Stimulated activated CD4-positive, alpha-beta T cell treated with anti-CD3 and anti-CD28 coated beads, Interleukin-15, amount 100 ng/mL, for 48 hours (primary cell): ENCODE results near the gene MARCHF2.

ENCODE experiments used
- DNase-seq, 2 donors: peaks; one replicate each; pipeline ENCODE4 v3.0.0-alpha.2; 2020; ENCODE audit warnings: low read depth in 2 of 2

The MARCHF2 gene

DNA sequence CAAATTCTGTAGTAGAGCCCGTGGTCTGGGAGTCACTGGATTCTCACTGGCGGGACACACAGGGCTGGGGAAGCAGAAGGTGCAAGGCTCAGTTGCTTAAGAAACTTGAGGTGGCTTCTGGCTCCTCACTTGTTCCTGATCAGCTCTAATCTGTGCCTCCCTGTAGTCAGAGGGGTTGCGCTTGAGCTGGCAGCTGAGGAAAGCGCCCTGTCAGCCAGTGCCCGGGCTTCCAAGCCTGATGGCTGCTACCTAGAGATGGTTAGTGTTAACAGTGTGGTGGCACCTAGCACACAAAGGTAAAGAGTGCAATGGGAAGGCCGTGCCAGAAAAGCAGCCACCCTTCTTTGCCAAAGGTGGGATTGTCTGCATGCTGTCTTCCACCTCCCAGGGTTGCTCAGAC, 40.5 kb downstream of the MARCHF2 start:
- no peak for DNase-seq

DNA sequence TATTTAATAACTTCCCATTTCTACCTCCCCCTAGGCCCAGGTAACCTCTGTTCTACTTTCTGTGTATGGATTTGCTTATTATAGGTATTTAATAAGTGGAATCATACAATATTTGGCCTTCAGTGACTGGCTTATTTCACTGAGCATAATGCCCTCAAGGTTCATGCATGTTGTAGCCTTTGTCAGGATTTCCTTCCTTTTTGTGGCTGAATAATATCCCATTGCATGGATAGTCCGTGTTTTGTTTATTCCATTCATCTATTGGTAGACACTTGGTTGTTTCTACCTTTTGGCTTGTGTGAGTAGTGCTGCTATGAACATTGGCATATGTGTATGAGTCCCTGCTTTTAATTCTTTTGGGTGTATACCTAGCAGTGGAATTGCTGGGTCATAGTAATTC, 41.1 kb downstream of the MARCHF2 start:
- DNase-seq: no peak

DNA sequence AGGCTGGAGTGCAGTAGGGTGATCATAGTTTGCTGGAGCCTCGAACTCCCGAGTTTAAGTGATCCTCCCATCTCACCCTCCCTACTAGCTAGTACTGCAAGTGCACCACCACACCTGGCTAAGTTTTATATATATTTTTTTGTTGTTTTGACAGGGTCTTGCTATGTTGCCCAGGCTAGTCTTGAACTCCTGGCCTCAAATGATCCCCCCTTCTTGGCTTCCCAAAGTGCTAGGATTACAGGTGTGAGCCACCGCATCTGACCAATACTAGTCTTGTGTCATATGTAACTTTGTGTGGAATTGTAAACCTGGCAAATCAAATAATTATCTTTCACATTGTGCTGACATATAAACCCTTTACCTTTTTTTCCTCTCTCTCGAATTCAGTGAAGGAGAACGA, 41.9 kb downstream of the MARCHF2 start:
- no peak for DNase-seq

DNA sequence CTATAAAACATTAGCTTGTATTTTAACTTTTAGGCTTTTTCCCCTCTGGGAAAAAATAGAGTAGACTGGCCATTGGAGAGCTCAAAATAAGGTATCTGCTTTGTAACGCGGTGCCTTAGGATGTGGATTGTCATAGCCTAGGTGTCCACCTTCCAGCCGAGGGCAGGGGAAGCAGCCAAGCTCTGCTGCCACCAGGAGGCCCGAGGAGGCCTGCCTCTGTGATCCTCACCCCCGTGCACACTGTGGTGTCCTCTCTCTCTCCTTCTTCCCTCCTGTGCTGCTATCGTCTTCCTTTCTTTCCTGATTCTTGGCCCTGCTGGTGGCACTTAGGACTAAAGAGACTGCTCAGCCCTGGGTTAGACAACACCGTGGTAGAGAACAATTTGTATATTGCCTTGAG, 43.0 kb downstream of the MARCHF2 start:
- DNase-seq: no peak

DNA sequence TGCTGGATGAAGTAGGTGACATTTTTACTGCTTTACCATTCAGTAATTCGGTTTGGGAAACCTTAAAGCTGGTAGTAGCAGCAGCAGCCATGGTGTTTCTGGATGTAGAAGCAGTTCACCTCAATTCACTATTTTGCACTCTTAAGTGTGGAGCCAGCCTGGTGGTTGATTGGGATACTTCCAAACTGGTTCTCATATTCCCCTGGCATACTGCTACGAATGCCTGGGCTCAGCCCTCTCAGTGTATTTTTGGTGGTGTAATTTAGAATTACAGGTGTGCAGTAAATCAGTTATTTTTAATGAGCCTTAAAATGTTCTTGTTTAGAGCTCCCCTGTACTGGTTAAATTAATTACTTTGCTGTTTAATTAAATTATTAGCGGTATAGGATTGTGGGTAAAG, 44.1 kb downstream of the MARCHF2 start:
- no peak for DNase-seq

DNA sequence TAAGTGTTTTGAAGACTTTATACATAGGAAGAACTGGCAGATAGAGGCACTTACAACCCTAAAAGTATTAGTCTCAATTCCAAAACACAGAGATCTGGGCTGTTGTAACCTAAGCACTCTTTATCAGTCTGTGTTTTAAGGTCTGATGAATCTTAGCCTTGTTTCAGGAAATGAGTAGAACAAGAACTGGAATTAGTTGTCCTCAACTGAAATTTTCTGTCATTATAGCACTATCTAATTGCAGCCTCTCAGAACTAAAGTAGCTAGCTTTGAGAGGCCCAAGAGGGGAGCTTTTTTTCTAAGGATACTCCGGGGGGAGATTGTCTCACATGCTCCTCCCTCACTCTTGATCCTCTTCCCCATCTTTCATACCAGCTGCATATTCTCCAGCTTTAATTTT, 44.7 kb downstream of the MARCHF2 start:
- DNase-seq: no peak

DNA sequence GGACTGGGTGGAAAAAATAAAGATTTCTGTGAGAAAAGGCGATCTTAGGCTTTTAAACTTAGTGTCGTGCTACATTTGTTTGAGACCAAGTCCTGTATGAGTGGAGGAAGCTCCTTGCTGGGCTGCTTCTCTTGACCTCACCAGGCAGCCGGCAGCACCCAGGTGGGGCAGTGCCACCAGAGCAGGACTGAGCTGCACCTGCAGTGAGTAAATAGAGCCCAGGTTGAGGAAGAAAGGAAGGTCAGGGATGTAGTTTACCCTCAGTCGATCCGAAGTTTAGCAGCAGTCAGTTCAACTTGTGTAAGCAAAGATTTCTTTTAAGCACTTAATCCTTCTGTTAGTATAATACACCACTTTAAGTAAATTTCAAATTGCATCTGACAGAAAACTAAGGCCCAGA, 45.3 kb downstream of the MARCHF2 start:
- no peak for DNase-seq

DNA sequence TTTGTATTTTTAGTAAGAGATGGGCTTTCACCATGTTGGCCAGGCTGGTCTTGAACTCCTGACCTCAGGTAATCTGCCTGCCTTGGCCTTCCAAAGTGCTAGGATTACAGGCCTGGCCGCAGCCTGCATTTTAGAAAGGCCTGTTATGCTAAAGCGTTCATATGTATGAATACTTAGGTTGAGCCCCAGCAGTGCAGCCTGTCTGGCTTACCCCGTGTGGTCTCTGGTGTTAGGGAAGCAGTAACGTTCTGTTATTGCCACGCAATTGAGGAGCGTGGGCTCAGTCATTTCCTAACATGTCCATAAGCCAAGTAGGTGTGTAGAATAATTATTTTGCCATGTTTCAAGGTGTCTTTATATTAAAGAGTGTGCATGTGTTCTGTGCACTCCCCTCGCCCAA, 46.0 kb downstream of the MARCHF2 start:
- no peak for DNase-seq

DNA sequence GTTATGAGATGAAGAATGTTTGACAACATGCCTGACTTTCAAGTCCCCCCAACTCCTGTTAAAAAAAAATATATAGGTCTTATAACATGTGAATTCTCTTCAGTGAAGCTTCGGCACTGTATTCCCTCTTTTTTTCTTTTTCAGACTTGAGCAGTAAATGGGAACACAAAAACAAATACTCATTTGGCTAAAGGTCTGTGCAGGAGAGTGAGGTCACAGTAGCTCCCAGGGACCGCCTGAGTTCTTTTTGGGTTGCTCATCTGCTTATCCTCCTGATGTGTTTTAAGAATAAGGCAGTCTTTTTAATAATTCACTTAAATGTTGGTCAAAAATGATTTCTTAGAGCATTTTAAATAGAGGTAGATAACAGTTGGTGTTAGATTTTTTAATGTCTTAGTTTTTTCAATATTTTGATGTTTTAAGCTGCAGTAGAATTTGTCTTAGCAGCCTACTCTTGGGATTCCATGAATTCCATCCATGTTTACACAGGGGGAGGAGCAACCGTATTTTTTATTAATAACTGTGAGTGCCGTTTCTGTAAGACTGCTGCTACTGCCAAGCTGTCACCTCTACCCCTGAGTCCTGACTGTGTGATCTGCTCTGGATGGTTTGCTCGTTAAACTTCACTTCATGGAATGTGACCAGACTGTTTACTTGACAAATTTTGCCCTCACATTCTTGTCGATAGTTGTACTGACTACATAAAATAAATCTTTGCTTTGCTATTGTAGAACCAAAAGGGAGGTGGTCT, 46.6 kb downstream of the MARCHF2 start:
- no peak for DNase-seq

DNA sequence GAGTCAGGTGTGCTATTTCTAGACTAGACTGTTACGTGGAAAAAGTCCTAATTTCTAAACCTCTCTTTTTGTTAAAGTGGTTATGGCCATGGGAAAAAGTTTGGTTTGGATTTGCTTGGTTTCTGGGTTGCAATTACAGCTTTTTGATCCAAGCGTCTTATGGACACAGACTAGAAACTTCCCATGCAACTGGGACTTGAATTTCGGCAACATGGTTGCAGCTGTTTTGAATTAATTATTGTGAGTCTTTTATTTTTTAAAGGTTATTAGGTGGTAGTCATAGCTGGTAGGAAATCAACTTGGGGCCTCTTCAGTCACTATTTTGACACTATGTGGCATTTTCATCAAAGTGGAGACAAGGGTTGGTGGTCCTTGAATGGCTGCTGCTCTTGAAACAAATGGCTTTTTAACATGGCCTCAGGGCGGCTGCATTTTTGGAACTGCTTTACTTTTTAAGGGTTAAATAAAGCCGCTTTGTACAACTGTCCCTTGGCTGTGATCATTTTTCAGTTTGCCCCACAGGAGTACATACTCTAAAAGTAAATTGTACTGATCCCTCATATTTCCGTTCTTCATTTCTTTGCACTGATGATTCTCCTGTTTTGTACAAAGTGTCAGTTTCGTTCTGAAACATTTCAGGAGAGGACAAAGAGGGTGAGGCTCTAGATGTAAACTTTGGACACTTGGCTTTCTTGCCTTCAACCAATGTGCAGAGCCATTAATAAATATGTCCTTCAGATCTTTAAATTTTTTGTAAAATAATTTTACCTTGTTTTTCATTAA, 47.6 kb downstream of the MARCHF2 start:
- DNase-seq: no peak

DNA sequence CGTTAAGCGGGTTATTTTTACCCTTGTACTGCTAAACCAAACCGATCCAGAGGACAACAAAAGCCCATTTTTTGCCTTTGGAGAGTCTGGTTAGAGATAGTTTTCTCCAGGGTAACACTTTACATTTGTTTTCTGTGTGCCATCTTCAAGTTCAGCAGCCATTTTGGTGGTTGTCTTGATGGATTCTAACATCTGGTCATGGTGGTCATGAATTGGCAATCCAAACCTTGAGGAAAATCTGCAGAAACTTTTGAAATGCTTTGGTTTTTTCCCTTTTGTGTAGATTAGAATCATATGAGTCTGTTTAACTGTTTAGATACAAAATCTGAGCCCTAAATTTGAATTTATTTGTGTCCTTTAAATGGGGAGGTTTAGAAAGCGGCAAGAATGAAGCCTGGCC, 48.3 kb downstream of the MARCHF2 start:
- no peak for DNase-seq

DNA sequence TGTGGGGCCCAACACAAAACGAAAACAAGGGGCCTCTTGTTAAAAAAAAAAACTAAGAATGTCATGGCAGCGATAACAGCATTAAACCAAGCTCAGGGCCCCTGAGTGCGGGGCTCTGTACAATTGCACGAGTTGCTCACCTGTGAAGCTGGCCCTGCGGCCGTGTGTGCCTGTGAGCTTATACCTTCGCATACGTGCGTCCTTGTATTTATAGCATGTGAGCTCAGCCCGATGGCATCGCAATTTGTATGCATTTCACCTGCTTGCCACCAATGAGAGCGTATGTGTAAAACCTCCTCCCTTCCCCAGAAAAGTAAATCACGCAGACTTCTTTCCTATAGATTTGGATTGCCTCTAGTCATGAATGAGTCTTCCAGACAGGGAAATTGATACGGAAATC, 48.8 kb downstream of the MARCHF2 start:
- no peak for DNase-seq

DNA sequence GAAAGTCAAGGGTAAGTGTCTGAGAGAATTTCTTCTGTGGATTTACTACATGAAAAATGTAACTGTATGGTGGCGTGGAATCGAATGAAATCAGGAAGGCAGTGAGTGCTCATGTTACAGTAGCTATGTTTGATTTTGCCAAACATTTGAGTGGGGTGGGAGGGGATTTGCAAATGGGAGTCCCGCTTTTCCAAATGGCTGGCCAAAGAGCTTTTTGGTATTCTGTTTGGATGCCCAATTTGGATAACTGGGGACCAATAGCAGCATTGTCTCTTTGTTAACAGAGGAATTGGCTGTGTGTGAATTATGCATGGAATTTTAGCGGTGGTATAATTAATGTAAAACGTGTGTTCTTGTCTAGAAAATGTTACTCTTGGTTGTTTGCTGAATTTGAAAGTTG, 49.5 kb downstream of the MARCHF2 start:
- DNase-seq: no peak

DNA sequence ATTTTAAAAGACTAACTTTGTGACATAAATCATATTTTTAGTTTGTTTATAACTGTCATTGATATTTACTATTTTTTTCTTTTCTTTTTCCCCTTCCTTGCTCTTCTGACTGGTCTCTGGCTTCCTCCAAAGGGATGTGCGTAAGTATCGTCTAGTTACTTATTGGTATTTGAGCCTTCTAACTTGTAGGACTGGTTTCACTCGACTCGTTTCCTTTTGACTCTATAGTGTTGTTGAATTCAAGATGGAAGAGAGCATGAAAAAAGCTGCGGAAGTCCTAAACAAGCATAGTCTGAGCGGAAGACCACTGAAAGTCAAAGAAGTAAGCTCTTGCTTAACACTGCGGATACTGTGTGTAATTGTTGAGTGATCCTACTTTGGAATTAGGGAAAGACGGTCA, 50.3 kb downstream of the MARCHF2 start:
- no peak for DNase-seq

DNA sequence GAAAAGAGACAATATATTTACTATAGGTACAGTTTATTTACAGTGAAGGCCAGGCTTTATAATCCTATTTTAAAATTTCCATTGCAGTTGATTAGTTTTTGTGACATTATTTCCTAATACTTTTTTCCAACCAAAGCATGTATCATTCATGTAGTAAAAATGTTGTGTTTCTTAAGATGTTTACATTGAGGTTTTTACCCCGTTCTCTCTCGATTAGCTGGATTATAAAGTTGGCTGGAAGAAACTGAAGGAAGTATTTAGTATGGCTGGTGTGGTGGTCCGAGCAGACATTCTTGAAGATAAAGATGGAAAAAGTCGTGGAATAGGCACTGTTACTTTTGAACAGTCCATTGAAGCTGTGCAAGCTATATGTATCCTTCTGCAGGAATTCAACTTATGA, 52.9 kb downstream of the MARCHF2 start:
- DNase-seq: no peak

DNA sequence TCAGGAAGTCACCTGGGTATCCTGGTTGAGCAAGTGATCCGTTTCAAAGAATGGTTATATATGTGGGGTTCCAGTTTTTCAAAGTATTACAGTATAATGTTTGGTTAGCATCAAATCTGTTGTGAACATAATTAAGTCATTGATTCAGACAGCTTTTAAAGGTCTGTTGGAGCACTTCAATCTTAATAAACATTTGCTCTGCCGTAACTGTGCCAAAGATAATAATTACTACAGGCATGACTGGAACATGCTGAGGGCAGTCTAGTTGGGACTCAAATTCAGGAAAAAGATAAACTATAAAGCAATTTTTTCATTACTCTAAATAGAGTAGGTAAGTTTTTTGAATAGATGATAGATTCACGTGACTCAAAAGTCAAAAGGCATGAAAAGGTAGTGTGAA, 55.0 kb downstream of the MARCHF2 start:
- DNase-seq: no peak

DNA sequence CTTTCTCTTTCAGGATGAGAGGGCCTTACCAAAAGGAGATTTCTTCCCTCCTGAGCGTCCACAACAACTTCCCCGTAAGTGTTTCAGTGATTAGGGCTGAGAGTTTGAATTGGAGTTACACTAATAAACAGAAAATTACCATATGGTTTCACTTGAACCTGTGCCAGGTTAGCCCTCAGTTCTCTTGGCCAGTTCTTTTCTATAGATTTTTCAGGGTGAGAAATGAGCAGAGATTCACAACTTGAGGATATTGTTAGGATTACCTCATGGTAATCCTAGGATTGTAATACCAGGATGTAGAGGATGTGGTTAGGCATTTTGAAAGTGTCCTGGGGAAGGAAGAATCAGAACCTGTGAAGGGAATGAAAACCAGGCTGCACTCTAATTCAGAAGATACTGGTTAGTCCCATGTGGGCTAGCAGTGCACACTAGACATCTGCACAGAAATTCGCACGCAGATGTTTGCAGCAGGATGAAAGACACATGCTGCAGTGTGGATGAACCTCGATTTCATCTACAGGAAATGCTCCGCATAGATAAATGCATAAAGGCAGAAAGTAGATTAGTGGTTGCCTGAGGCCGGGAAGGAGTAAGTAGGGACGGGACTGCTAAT, 55.8 kb downstream of the MARCHF2 start:
- no peak for DNase-seq

DNA sequence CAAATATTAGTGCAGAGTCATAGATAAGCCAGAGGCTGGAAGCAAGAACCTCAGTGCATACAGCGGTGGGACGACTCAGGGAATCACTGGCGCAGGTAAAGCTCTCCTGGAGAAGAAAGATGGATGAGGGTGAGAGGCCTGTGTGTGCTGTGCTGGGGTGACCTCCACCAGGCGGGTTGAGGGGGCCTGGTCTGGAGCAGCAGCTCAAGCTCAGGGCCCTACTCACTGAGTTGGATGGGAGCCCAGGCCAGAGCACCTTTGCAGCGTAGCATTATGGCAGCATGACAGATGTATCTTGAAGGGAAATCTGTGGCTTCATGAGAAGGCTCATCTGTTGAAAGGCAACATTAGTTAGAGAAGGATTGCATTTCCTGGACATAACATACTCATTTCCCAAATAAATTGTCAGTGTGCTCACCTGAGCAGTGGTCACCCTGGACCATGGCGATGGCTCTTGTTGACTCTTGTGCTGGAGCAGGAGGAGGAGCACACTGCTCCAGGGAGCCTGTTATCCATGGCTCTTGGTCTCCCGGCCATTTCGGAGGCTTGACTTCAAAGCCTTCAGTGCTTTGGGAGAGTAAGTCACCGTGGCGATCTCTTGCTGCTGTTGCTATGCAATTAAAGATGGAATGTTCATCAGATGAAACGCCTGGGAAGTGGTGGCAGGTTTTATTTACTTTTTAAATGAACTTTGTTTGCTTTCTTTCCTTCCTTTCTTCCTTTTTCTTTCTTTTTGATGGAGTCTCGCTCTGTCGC, 56.7 kb downstream of the MARCHF2 start:
- no peak for DNase-seq

DNA sequence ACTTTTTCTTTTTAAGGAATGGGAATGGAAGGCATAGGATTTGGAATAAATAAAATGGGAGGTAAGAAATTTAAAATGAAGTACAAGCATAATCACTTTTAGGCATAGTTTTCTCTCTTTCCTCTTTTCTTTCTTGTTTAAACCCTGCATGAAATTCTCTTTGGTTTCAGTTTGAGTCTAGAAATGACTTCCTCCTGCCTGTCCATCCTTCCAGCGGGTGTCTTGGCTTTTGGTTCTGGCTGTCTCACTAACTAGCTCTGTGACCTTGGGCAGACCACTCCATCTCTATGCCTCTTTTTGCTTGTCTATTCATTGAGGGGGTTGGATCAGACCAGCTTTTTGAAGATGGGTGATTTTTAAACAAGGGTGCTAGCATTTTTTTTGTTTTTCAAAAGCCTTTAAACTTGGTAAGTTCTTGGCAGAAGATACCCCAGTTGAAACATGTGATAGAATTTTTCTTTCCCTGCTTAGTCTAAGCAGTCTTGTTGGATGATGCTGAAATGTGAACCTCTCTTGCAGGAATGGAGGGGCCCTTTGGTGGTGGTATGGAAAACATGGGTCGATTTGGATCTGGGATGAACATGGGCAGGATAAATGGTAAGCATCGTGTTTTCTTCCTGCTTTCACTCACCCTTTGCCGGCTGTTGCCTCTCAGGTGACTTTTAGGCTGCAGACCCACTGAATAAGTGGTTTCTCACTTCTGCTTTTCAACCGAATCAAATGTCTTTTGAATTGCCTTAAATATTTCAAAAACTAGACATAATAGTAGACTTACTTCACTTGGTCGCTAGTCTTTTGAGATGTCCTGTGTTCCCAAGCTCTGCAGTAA, 60.8 kb downstream of the MARCHF2 start:
- DNase-seq: no peak

DNA sequence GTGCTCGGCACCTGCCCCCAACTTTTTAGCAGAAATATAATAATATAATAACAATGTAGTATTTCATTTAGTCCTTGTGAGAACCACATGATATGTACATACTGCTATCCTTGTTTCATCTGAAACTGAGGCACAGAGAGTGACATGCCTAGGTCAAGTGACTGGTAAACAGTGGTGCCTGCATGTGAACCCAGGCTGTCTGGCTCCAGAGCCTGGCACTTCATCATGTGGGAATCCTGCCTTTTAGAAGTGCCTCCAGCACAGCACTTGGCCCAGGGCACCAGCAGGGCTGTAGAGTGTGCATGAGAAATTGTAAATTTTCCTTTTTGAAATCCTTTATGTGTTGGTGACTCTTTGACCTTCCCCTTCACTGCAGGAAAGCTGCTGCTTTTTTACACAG, 61.9 kb downstream of the MARCHF2 start:
- DNase-seq: no peak

DNA sequence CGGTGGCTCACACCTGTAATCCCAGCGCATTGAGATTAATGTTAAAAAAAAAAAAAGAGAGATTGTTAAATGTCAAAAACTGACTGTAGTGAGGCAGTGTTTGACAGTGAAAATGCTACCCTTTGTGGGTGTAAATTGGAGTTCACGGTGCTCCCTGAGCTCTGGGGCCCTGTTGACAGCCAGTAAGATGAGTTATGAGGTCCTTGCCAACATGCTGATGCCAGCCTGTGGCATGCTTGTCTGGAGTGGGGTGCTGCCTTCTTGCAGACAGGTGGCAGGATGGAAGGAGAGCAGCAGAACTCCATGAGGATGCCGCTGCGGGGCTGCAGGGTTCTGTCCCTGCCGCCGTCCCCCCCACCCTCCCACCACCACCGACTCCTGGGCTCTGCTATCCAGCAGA, 63.4 kb downstream of the MARCHF2 start:
- DNase-seq: no peak
